SK-N-SH (cell line): ENCODE results near the gene SPEF2. TPM values are rescaled to one million over a fixed set of nuclear protein-coding genes. Genes with fewer than 3 reads are reported as not detected.

Source experiments
- CTCF ChIA-PET: fragments of 300-600, 350-600 bp; formaldehyde crosslinking; extraction: SDS; loops from one replicate; lab custom pipeline; 2021; lab: Yijun Ruan, JAX
- POLR2A ChIA-PET: fragments of 350-600 bp; sonication (Branson Sonifier 250); formaldehyde crosslinking; extraction: SDS; loops from one replicate; lab custom pipeline; 2020; ENCODE audit warnings: antibody characterized with exemption, inconsistent platforms; lab: Yijun Ruan, JAX
- DNase-seq: peaks from one replicate; pipeline ENCODE4 v3.0.0; 2012
- H2AFZ ChIP-seq: fragments of 200-600 bp; sonication (generic); 2 replicates; pipeline ENCODE4 v1.8.1; 2016; ENCODE audit warnings: antibody characterized with exemption, mild to moderate bottlenecking, low read depth
- H3F3A ChIP-seq: fragments of 200-600 bp; sonication (generic); replicated peaks from 2 replicates; pipeline ENCODE3; 2016; ENCODE audit warnings: antibody characterized with exemption, mild to moderate bottlenecking; ENCODE audit not compliant: insufficient read depth
- H3K27ac ChIP-seq, 2 experiments: fragments of 200-500 bp in 1 of 2; fragments of 200-600 bp in 1 of 2; sonication (Bioruptor generic) in 1 of 2; sonication (generic), shearing (Covaris generic) in 1 of 2; 2 replicates each; pipeline versions ENCODE4 v1.5.1 to v1.6.1; 2014 to 2016; ENCODE audit warnings: low read depth in 2 of 2, inconsistent platforms in 1 of 2, low read length in 1 of 2, mild to moderate bottlenecking in 1 of 2, mixed read lengths in 1 of 2
- H3K27me3 ChIP-seq: fragments of 200-600 bp; sonication (generic), shearing (Covaris generic); 2 replicates; pipeline ENCODE4 v1.6.1; 2016; ENCODE audit warnings: mixed run types; ENCODE audit not compliant: insufficient read depth
- H3K36me3 ChIP-seq, 2 experiments: fragments of 200-500 bp in 1 of 2; fragments of 200-600 bp in 1 of 2; sonication (Bioruptor generic) in 1 of 2; sonication (generic) in 1 of 2; replicated peaks in 1 of 2; 2 replicates each; pipeline versions ENCODE3 to v1.5.1; 2014 to 2016; ENCODE audit warnings: low read length in 1 of 2, mild to moderate bottlenecking in 1 of 2; ENCODE audit not compliant: insufficient read depth in 2 of 2, control insufficient read depth in 1 of 2
- H3K4me1 ChIP-seq, 2 experiments: fragments of 200-500 bp in 1 of 2; fragments of 200-600 bp in 1 of 2; sonication (Bioruptor generic) in 1 of 2; sonication (generic), shearing (Covaris generic) in 1 of 2; 2 replicates each; pipeline versions ENCODE4 v1.5.1 to v1.6.1; 2014 to 2016; ENCODE audit warnings: low read depth in 1 of 2, low read length in 1 of 2, mixed run types in 1 of 2; ENCODE audit not compliant: insufficient read depth in 2 of 2, control insufficient read depth in 1 of 2
- H3K4me2 ChIP-seq: fragments of 200-600 bp; sonication (generic), shearing (Covaris generic); 2 replicates; pipeline ENCODE4 v1.6.1; 2017; ENCODE audit warnings: mixed run types
- H3K4me3 ChIP-seq, 2 experiments: fragments of 200-500 bp in 1 of 2; fragments of 200-600 bp in 1 of 2; sonication (Bioruptor generic) in 1 of 2; sonication (generic), shearing (Covaris generic) in 1 of 2; 2 replicates each; pipeline versions ENCODE4 v1.5.1 to v1.8.1; 2014 to 2016; ENCODE audit warnings: low read depth in 2 of 2, inconsistent platforms in 1 of 2, low read length in 1 of 2, mild to moderate bottlenecking in 1 of 2, mixed read lengths in 1 of 2, moderate library complexity in 1 of 2
- H3K79me2 ChIP-seq: fragments of 200-600 bp; sonication (generic); 2 replicates; pipeline ENCODE4 v1.8.1; 2017; ENCODE audit warnings: mild to moderate bottlenecking; ENCODE audit not compliant: insufficient read depth
- H3K9ac ChIP-seq: fragments of 200-600 bp; sonication (generic); 2 replicates; pipeline ENCODE4 v1.6.1; 2017; ENCODE audit warnings: mixed run types
- H3K9me2 ChIP-seq: fragments of 200-600 bp; sonication (generic); 2 replicates; pipeline ENCODE4 v1.6.1; 2017; ENCODE audit warnings: mixed run types
- H3K9me3 ChIP-seq: fragments of 200-600 bp; sonication (generic); 2 replicates; pipeline ENCODE4 v1.6.1; 2017; ENCODE audit warnings: mixed run types, mild to moderate bottlenecking, moderate library complexity
- H4K20me1 ChIP-seq: fragments of 200-600 bp; sonication (generic); 2 replicates; pipeline ENCODE4 v1.6.1; 2017; ENCODE audit warnings: mild to moderate bottlenecking, mixed run types; ENCODE audit not compliant: insufficient read depth
- EZH2phosphoT487 ChIP-seq: fragments of 200-600 bp; sonication (generic); IDR thresholded peaks from 2 replicates; pipeline ENCODE4 v1.6.1; 2017; ENCODE audit warnings: low read depth, mixed run types, mild to moderate bottlenecking, antibody characterized with exemption, moderate library complexity, borderline replicate concordance
- FOXJ3 ChIP-seq: sonication (generic); formaldehyde crosslinking; IDR thresholded peaks from 2 replicates; pipeline ENCODE4 v1.5.1; 2020; ENCODE audit warnings: mild to moderate bottlenecking, missing genetic modification reagents
- FOXM1 ChIP-seq: IDR thresholded peaks from 2 replicates; pipeline ENCODE4 v1.4.0; 2012; ENCODE audit warnings: low read depth, mild to moderate bottlenecking
- IRF3 ChIP-seq: fragments of 150-350 bp; IDR thresholded peaks from 2 replicates; pipeline ENCODE4 v1.6.1; 2016; ENCODE audit warnings: mild to moderate bottlenecking, low read depth, low read length
- JUND ChIP-seq: IDR thresholded peaks from 2 replicates; pipeline ENCODE4 v1.4.0; 2012
- MEF2A ChIP-seq: IDR thresholded peaks from 2 replicates; pipeline ENCODE4 v1.4.0; 2012; ENCODE audit warnings: low read depth, borderline replicate concordance
- MXI1 ChIP-seq: IDR thresholded peaks from 2 replicates; pipeline ENCODE4 v1.6.1; 2012; ENCODE audit warnings: mild to moderate bottlenecking, low read depth, low read length, improper control_type of control experiment
- POLR2AphosphoS5 ChIP-seq: IDR thresholded peaks from 2 replicates; pipeline ENCODE4 v1.6.1; 2012; ENCODE audit warnings: low read depth, low read length
- RCOR1 ChIP-seq: fragments of 150-350 bp; IDR thresholded peaks from 2 replicates; pipeline ENCODE4 v1.6.1; 2017; ENCODE audit warnings: antibody characterized with exemption, low read length
- RFX5 ChIP-seq: IDR thresholded peaks from 2 replicates; pipeline ENCODE4 v1.6.1; 2012; ENCODE audit warnings: mild to moderate bottlenecking, improper control_type of control experiment, low read length
- SMC3 ChIP-seq: IDR thresholded peaks from 2 replicates; pipeline ENCODE4 v1.6.1; 2012; ENCODE audit warnings: low read depth, low read length, improper control_type of control experiment
- TCF12 ChIP-seq: IDR thresholded peaks from 2 replicates; pipeline ENCODE4 v1.4.0; 2012
- USF2 ChIP-seq: fragments of 150-350 bp; IDR thresholded peaks from 2 replicates; pipeline ENCODE4 v1.6.1; 2017; ENCODE audit warnings: antibody characterized with exemption, low read length, low read depth, borderline replicate concordance
- YY1 ChIP-seq: IDR thresholded peaks from 2 replicates; pipeline ENCODE4 v1.4.0; 2012; ENCODE audit warnings: low read depth, mild to moderate bottlenecking
- ZBTB33 ChIP-seq: IDR thresholded peaks from 2 replicates; pipeline ENCODE4 v1.4.0; 2012; ENCODE audit warnings: low read depth, borderline replicate concordance
- WGBS: methylation state at CpG from one replicate; pipeline ENCODE4 v1.1.6; 2017; ENCODE audit warnings: low lambda C conversion rate; 5-methylcytosine and 5-hydroxymethylcytosine counted together
- polyA plus RNA-seq, 3 experiments: library from polyadenylated mRNA; depleted of rRNA; stranded (reverse); fragments of >200 nt; gene quantifications; 2 replicates each; pipeline ENCODE4 v1.2.3, GENCODE V29; 2012
- TF ChIP-seq, protein P1 (sequence below): IDR thresholded peaks from 2 replicates; pipeline ENCODE4 v1.6.1; 2012; ENCODE audit warnings: mild to moderate bottlenecking, low read depth, low read length, moderate library complexity

Gene SPEF2
- polyA plus RNA-seq, 1 of the 3 experiments (the other 2 are of a cell fraction), result 1.6 TPM

GRCh38 chr5:35685161-35685560 lies 67.5 kb downstream of the SPEF2 start (continued):
- TF ChIP-seq ZBTB33, result no peak
- no peak for TF ChIP-seq SMC3
- TF ChIP-seq IRF3, result no peak
- TF ChIP-seq, protein P1, sequence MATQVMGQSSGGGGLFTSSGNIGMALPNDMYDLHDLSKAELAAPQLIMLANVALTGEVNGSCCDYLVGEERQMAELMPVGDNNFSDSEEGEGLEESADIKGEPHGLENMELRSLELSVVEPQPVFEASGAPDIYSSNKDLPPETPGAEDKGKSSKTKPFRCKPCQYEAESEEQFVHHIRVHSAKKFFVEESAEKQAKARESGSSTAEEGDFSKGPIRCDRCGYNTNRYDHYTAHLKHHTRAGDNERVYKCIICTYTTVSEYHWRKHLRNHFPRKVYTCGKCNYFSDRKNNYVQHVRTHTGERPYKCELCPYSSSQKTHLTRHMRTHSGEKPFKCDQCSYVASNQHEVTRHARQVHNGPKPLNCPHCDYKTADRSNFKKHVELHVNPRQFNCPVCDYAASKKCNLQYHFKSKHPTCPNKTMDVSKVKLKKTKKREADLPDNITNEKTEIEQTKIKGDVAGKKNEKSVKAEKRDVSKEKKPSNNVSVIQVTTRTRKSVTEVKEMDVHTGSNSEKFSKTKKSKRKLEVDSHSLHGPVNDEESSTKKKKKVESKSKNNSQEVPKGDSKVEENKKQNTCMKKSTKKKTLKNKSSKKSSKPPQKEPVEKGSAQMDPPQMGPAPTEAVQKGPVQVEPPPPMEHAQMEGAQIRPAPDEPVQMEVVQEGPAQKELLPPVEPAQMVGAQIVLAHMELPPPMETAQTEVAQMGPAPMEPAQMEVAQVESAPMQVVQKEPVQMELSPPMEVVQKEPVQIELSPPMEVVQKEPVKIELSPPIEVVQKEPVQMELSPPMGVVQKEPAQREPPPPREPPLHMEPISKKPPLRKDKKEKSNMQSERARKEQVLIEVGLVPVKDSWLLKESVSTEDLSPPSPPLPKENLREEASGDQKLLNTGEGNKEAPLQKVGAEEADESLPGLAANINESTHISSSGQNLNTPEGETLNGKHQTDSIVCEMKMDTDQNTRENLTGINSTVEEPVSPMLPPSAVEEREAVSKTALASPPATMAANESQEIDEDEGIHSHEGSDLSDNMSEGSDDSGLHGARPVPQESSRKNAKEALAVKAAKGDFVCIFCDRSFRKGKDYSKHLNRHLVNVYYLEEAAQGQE, result no peak
- TF ChIP-seq RFX5, result no peak
- TF ChIP-seq, all 33 proteins: peak for 0

DNA sequence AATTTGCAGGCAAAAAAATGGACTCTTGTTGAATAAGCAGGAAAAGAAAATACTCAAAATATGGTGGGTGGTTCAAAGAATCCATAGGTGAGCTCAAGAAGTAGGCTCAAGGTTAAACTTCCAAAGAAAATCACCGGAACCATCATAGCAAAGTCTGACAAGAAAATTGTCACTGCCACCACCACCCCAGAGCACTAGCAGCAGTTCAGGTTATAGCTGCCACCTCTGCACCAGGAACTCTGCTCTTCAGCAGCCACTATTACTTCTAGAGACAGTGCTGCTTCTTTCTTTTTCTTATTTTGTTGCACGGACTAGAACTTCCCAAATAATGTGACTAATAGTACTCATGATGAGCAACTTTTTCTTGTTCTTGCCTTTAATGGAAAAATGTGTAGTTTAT lies 70.3 kb downstream of the SPEF2 start:
- ChIA-PET CTCF (interaction anchor here (0.8 to 1.5 kb wide), 3 partner anchors 9 to 50 kb away, joined by 3 to 4 read pairs (median 3); no protein-coding TSS in a partner anchor), POLR2A (no interaction called here)
- H3K36me3 ChIP-seq, result no peaks in the 10 kb centered on the region
- no peaks in the 10 kb centered on the region for H3K9me3 ChIP-seq
- H3K9me2 ChIP-seq, result no peaks in the 10 kb centered on the region
- TF ChIP-seq YY1, result no peak
- no peak for TF ChIP-seq MXI1
- TF ChIP-seq USF2, result no peak
- TF ChIP-seq RCOR1, result no peak
- TF ChIP-seq SMC3, result no peak
- TF ChIP-seq, protein P1, result no peak
- TF ChIP-seq TCF12, result no peak
- TF ChIP-seq EZH2phosphoT487, result no peak
- TF ChIP-seq FOXM1, result no peak
- no peak for TF ChIP-seq MEF2A
- TF ChIP-seq JUND, result no peak
- no peak for TF ChIP-seq IRF3
- no peak for TF ChIP-seq FOXJ3
- no peak for TF ChIP-seq POLR2AphosphoS5
- no peaks in the 10 kb centered on the region for H3K79me2 ChIP-seq
- peaks cover 3% of the 10 kb centered on the region for H3F3A ChIP-seq
- H3K4me2 ChIP-seq, result no peak overlapping the region
- H2AFZ ChIP-seq, result no peak overlapping the region
- H3K4me1 ChIP-seq, result no peaks in the 10 kb centered on the region
- H3K4me3 ChIP-seq, result no peak overlapping the region
- DNase-seq, result no peak
- no peak overlapping the region for H3K27ac ChIP-seq
- WGBS, result 42% methylated on average over 2 of the region's 2 CpGs
- H4K20me1 ChIP-seq, result no peaks in the 10 kb centered on the region
- no peak overlapping the region for H3K9ac ChIP-seq
- H3K27me3 ChIP-seq, result no peaks in the 10 kb centered on the region
